CD4-positive, alpha-beta T cell treated with Interleukin-15 for 1 hour (primary cell): Measurements from ENCODE around the gene PABPC1L2A.
"Not testable (repeated sequence)": the region's sequence is repeated elsewhere in the genome, so short reads cannot be mapped to it uniquely, and the experiment has no call there.

Experiments used
- DNase-seq: peaks from one replicate; pipeline ENCODE4 v3.0.0-alpha.2; 2020

Gene PABPC1L2A

DNA sequence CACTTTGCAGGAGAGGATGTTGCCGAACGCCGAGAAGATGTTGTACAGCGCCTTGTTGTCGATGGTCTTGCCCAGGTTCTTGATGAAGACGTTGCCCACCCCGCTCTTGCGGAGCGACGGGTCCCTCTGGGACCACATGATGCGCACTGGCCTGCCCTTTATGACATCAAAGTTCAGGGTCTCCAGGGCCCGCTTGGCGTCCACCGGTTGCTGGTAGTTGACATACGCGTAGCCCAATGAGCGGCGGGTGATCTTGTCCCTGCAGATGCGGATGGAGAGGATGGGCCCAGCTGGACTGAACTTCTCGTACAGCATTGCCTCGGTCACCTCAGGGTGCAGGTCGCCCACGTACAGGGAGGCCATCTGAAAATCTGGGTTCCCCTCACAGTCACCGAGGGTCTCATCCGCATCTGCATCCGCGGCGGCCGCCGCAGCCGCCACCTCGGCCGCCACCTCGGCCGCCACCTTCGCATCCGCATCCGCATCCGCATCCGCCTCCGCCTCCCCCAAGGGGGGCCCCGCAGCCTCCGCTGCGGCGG is at the start of gene PABPC1L2A:
PABPC1L2A (minus strand) TSS at position 489 of the 539 bp plus-strand sequence; CDS start at position 363, 126 bp downstream.
- DNase-seq: not testable (repeated sequence)

DNA sequence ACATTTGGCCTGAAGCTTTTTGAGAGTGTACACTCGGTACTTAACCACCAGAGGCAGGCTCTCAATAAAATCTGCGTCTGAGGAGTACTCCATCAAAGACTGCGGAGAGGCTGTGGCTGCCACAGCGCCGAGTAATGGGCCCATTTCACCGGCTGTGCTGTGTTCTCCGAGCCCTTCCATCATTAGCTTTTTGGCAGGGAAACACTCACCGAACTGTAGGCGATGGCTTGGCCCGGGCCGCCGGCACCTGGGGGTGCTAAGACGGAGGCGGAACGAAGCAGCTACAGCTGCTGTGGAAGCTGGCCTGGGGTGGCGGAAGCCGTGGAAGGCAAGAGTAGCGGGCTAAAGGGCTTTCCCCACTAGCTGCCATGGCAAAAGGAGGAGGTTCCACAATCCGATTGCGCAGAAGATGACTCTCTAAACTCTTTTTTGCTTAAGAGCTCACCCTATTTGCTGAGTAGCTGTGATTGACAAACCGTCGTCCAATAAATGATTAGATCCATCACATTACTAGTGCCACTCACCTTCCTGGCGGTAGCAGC is 48.5 kb upstream of the PABPC1L2A start:
- peak; percentile 13 for DNase-seq

DNA sequence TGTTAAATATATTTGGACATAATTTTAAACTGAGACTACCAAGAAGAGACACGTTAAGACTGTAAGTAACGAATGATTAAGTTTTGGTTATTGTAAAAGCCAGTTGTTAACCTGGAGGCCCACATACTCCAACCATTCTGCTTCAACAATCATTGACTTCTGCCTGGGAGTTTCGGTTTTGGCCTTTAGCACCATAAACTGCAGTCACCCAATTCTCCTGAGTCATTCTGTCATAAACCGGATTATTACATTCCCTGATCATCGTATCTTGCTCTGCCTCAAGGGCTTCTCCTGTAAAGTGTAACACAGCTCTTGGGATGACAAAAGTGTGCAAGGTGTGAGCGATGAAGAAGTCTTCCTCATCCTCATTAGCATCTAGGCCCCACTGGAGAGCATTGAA is 46.9 kb upstream of the PABPC1L2A start:
- DNase-seq: no peak

DNA sequence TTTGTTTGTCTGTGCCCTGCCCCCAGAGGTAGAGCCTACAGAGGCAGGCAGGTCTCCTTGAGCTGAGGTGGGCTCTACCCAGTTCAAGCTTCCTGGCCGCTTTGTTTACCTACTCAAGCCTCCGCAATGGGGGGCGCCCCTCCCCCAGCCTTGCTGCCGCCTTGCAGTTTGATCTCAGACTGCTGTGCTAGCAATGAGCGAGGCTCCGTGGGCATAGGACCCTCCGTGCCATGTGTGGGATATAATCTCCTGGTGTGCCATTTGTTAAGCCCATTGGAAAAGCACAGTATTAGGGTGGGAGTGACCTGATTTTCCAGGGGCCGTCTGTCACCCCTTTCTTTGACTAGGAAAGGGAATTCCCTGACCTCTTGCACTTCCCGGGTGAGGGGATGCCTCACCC is 20.2 kb upstream of the PABPC1L2A start:
- DNase-seq: not testable (repeated sequence)

DNA sequence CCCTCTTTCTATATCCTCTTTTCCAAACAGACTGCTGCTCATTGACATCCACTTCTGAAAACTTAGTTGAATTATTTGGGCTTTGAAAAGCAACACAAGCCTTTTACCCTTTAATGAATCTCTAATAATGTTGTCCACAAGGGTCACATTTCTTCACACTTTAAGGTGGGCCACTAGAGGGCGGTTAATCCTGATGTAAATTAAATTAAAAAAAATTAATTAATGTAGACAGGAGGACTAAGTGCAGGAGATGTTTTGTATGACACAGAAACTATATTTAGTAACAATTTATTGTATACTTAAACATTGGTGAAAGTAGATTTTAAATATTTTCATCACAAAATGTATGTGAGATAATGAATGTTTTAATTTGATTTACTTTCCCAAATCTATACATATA is 7.5 kb upstream of the PABPC1L2A start:
- not testable (repeated sequence) for DNase-seq

DNA sequence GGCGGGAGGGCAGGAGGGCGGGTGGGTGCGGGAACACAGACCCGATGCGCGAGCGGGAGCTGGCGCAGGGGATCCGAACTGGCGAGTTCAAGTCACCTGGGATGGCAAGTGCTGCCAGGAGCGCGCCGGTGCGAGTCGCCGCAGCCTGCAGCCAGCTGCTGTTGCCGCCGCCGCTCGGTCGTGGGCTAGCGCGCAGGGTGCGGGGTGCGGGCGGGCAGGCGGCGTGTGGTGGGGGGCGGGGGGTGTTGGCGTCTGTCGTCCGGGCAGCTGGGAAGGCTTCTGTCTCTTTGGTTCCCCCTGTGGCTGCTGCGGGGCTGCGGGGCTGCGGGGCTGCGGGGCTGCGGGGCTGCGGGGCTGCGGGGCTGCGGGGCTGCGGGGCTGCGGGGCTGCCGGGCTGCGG is 572 bp upstream of the PABPC1L2A start:
- DNase-seq: not testable (repeated sequence)

DNA sequence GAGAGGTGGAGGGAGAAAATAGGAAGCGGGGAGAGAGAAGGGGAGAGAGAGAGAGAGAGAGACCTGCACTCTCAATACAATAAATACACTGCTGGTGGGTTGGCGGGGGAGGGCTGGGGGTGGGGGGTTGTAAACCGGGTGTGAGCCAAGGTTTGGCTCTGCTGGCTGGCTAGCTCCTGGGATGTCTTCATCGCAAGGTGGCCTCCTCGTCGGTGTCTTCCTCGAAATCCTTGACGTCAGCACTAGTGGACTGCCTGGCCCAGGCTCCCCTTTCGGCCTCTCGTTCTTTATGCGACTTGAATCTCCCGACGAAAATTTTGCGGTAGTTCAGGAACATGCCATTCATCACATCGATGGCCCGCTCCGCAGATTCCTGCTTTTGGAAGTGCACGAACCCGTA is 715 bp downstream of the PABPC1L2A start:
- DNase-seq: not testable (repeated sequence)

DNA sequence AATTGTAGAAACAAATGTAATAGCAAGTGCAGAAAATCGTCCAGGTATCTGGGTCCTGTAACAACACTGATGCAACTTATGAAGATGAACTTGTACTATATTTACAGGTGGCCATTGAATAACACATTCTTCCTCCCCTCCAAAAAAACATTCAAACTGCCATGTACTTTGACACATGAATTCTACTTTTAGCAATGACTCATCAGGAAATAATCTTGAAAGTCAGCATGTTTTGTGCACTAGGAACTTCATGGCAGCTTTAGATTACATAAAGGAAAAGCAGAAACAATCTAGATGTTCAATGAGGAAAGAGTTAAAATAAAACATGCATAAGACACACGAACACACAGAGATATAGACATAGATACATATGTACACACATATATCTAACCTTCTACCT is 2.5 kb downstream of the PABPC1L2A start:
- no peak for DNase-seq

DNA sequence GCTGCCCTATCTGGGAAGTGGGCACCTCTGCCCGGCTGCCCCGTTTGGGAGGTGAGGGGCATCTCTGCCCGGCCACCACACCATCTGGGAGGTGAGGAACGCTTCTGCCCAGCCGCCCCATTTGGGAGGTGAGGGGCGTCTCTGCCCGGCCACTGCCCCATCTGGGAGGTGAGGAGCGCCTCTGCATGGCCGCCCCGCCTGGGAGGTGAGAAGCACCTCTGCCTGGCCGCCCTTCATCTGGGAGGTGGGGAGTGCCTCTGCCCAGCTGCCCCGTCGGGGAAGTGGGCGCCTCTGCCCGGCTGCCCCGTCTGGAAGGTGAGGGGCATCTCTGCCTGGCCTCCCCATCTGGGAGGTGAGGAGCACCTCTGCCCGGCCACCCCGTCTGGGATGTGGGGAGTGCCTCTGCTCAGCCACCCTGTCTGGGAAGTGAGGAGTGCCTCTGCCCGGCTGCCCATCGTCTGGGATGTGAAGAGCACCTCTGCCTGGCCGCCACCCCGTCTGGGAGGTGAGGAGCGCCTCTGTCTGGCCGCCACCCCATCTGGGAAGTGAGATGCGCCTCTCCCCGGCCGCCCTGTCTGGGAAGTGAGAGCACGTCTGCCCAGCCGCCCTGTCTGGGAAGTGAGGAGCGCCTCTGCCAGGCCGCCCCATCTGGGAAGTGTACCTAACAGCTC is 9.8 kb downstream of the PABPC1L2A start:
- no peak for DNase-seq

DNA sequence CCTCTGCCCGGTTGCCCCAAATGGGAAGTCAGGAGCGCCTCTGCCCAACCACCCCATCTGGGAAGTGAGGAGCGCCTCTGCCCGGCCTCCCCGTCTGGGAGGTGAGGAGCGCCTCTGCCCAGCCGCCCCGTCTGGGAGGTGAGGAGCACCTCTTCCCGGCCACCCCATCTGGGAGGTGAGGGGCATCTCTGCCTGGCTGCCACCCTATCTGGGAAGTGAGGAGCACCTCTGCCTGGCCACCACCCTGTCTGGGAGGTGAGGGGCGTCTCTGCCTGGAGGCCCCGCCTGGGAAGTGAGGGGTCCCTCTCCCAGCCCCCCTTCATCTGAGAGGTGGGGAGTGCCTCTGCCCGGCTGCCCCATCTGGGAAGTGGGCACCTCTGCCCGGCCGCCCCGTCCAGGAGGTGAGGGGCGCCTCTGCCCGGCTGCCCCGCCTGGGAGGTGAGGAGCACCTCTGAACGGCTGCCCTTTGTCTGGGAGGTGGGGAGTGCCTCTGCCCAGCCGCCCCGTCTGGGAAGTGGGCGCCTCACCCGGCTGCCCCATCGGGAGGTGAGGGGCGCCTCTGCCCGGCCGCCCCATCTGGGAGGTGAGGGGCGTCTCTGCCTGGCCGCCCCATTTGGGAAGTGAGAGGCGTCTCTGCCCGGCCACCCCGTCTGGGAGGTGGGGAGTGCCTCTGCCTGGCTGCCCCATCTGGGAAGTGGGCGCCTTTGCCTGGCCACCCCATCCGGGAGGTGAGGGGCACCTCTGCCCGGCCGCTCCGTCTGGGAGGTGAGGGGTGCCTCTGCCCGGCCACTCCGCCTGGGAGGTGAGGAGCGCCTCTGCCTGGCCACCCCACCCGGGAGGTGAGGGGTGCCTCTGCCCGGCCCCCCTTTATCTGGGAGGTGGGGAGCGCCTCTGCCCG is 10.6 kb downstream of the PABPC1L2A start:
- no peak for DNase-seq

DNA sequence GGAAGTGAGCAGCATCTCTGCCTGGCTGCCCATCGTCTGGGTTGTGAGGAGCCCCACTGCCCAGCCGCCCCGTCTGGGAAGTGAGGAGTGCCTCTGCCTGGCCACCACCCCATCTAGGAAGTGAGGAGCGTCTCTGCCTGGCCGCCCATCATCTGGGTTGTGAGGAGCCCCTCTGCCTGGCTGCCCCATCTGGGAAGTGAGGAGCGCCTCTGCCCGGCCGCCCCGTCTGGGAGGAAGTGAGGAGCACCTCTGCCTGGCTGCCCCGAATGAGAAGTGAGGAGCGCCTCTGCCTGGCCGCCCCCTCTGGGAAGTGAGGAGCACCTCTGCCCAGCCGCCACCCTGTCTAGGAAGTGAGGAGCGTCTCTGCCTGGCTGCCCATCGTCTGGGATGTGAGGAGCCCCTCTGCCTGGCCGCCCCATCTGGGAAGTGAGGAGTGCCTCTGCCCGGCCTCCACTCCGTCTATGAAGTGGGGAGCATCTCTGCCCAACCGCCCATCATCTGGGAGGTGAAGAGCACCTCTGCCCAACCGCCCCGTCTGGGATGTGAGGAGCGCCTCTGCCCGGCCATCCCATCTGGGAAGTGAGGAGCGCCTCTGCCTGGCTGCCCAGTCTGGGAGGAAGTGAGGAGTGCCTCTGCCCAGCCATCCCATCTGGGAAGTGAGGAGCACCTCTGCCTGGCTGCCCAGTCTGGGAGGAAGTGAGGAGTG is 11.4 kb downstream of the PABPC1L2A start:
- not testable (repeated sequence) for DNase-seq

DNA sequence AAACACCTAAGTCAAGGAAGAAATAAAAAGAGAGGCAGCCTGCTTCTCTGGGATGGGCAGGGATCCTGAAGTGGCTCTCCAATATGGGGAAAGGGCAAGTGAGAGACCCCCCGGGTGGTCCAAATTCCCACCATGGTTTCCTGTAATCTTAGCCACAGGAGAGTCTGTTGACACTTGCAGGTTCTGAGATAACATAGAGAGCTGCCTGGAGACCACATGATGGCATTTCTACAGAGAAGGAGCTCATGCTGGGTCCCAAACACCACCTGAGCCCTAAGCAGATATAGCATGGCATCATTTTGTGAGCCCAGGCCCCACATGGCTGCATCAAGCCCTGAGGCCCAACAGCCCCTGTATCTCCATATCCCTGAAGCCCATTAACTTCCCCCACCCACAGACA is 50.4 kb downstream of the PABPC1L2A start:
- DNase-seq: no peak
